Lower lobe of right lung (tissue), 2 donors: Measurements from ENCODE around the gene USP19. TPM values are rescaled to one million over a fixed set of nuclear protein-coding genes. Genes with fewer than 3 reads are reported as not detected.

Source experiments
- ATAC-seq, 2 donors: fragments of 200-7000 bp; cut with Tn5 transposase; one replicate each; pipeline ENCODE4 v1.9.1; 2020 to 2022; ENCODE audit warnings: mild to moderate bottlenecking in 2 of 2, moderate library complexity in 2 of 2
- DNase-seq: peaks from one replicate; pipeline ENCODE4 v3.0.0-alpha.2; 2020
- H3K27ac ChIP-seq: fragments of 200-600 bp; one replicate; pipeline ENCODE4 v1.8.0; 2022
- H3K27me3 ChIP-seq: fragments of 200-600 bp; one replicate; pipeline ENCODE4 v1.8.0; 2022; ENCODE audit warnings: low read depth
- H3K36me3 ChIP-seq: fragments of 200-600 bp; one replicate; pipeline ENCODE4 v1.8.0; 2022; ENCODE audit warnings: mild to moderate bottlenecking
- H3K4me1 ChIP-seq: fragments of 200-600 bp; one replicate; pipeline ENCODE4 v1.8.0; 2022
- H3K4me3 ChIP-seq: fragments of 200-600 bp; one replicate; pipeline ENCODE4 v1.8.0; 2022; ENCODE audit warnings: mild to moderate bottlenecking
- H3K9me3 ChIP-seq: fragments of 200-600 bp; one replicate; pipeline ENCODE4 v1.8.0; 2022
- intact Hi-C: fragments of 100-400 bp; cut with DNase I; formaldehyde crosslinking; loops from one replicate; pipeline ENCODE4 v1.11.0; 2022
- total RNA-seq: library from RNA; stranded (reverse); fragmentation: NEBNext Ultra II Directional; extraction: Animal tissue kit (Norgen Biotek cat#: 25700); gene quantifications from one replicate; pipeline ENCODE4 v1.2.1, GENCODE V29; 2021
- TF ChIP-seq, protein P1 (sequence below): fragments of 200-600 bp; IDR thresholded peaks from one replicate; pipeline ENCODE4 v1.8.0; 2022; ENCODE audit warnings: antibody characterized with exemption, mild to moderate bottlenecking
- donor health status: DM: no; HTN: yes; CAD: no; lungs with severe emphysema.

USP19 gene
- total RNA-seq, 1 donor from 2014 or later: 60.4 TPM

GRCh38 chr3:49108346-49108745 lies 12.3 kb downstream of the USP19 start:
- Histone ChIP-seq H3K27ac (no peak overlapping the region), H3K4me1 (peaks cover 19% of the 10 kb centered on the region), H3K36me3 (peaks cover 64% of the 10 kb centered on the region), H3K9me3 (no peaks in the 10 kb centered on the region), H3K27me3 (no peaks in the 10 kb centered on the region), H3K4me3 (no peak overlapping the region)
- ATAC-seq (no peak), DNase-seq (no peak)
- TF ChIP-seq, protein P1, sequence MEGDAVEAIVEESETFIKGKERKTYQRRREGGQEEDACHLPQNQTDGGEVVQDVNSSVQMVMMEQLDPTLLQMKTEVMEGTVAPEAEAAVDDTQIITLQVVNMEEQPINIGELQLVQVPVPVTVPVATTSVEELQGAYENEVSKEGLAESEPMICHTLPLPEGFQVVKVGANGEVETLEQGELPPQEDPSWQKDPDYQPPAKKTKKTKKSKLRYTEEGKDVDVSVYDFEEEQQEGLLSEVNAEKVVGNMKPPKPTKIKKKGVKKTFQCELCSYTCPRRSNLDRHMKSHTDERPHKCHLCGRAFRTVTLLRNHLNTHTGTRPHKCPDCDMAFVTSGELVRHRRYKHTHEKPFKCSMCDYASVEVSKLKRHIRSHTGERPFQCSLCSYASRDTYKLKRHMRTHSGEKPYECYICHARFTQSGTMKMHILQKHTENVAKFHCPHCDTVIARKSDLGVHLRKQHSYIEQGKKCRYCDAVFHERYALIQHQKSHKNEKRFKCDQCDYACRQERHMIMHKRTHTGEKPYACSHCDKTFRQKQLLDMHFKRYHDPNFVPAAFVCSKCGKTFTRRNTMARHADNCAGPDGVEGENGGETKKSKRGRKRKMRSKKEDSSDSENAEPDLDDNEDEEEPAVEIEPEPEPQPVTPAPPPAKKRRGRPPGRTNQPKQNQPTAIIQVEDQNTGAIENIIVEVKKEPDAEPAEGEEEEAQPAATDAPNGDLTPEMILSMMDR: no peak
- intact Hi-C loops: no loop called here

DNA sequence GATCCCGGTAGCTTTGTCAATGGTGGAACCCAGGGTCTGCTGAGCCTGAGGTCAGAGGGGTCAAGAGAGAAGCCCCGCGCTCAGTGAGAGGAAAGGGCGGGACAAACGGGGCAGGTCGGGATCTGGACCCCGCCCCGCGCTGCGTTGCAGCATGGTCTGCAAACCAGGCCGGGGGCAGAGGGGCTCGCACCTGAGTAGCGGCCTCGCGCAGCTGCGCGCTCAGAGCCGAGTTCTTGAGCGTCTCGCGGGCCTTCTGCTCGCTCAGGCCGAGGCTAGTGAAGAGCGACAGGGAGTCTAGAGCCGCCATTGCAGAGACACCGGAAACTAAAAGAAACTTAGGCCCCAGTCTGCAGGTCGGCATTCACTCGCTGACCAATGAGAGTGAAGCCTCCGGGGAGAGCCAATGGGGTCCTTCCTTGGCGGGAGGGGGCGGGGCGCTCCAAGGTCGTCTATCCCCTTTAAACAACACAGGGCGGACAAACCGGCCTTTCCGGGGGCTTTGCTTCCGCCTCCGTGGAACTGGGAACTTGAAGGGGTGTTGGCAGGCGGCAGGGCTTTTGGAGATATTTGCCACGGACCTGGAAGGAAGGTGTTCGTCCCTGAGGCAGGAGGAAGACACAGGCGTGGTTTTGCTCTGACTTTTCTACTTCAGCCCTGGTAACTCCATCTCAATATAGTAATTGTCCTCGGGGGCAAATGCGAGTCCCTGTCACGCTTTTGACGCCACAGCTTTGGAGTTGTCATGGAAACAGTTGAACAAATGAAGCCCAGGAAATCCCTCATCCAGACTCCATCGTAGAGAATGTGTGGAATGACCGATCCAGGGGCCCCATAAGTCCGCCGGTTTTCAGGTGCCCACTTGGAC lies 16.0 kb downstream of the USP19 start, which contains the start of gene QARS1:
Gene QARS1 (minus strand): TSS at position 331 of the 865 bp plus-strand sequence. CDS start 24 bp downstream, at position 307.
- DNase-seq: peak; percentile 94
- Histone ChIP-seq H3K27me3 (no peaks in the 10 kb centered on the region), H3K36me3 (peaks cover 64% of the 10 kb centered on the region), H3K4me3 (peak within 1 kb of the TSS; percentile 99), H3K4me1 (peaks cover 27% of the 10 kb centered on the region), H3K27ac (peak within 1 kb of the TSS; percentile 92), H3K9me3 (no peaks in the 10 kb centered on the region)
- TF ChIP-seq, protein P1: no peak
- intact Hi-C loops: no loop called here
- peak; percentile 97 to 99 for ATAC-seq

- peak overlapping the region; percentile 92 for H3K27ac ChIP-seq
- H3K27me3 ChIP-seq: no peaks in the 10 kb centered on the region
- ATAC-seq: no peak
- TF ChIP-seq, protein P1: no peak
- intact Hi-C loops: no loop called here
- no peaks in the 10 kb centered on the region for H3K9me3 ChIP-seq
- no peak for DNase-seq
- peaks cover 27% of the 10 kb centered on the region for H3K4me1 ChIP-seq
- peak overlapping the region; percentile 99 for H3K4me3 ChIP-seq
- peaks cover 64% of the 10 kb centered on the region for H3K36me3 ChIP-seq
These were observed 16.6 kb downstream of the USP19 start for GRCh38 chr3:49104052-49104426.

GRCh38 chr3:49100046-49100615 lies 20.5 kb downstream of the USP19 start:
- DNase-seq (peak; percentile 13), ATAC-seq (no peak)
- H3K4me1 ChIP-seq: peaks cover 21% of the 10 kb centered on the region
- TF ChIP-seq, protein P1: no peak
- H3K9me3 ChIP-seq: no peaks in the 10 kb centered on the region
- H3K36me3 ChIP-seq: peaks cover 66% of the 10 kb centered on the region
- H3K27ac ChIP-seq: no peak overlapping the region
- intact Hi-C loops: no loop called here
- H3K4me3 ChIP-seq: no peak overlapping the region
- H3K27me3 ChIP-seq: no peaks in the 10 kb centered on the region

DNA sequence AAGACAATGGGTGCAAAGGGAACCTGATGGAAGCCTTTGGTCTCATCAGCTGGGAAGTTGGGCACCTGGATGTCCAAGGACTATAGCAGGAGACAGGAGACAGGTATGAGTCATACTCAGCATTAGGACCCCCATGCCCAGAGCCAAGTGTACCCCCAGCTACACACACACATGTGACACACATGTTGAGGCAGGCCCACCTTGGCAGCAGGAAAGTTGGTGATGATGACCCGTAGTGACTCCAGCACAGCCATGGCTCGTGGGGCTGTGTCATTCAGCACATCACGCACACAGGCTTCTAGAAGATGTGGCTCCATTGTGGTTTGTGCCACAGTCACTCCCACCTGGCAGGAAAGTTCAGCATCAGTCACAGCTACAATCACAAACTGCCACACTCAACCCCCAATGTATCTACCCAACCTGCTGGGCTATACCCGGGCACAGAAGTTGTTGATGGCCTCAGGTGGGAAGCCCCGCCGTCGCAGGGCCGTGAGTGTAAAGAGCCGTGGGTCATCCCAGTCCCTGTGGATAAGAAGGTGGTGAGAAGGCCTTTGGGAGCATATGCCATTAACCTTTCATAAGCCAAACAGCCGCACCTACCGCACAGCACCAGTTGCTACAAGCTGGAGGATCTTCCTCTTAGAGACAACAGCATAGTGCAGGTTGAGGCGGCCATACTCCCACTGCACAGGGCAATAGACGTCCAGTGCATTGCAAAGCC lies 21.6 kb downstream of the USP19 start:
- peak; percentile 34 for DNase-seq
- Histone ChIP-seq H3K4me1 (peaks cover 24% of the 10 kb centered on the region), H3K4me3 (no peak overlapping the region), H3K27ac (no peak overlapping the region), H3K9me3 (no peaks in the 10 kb centered on the region), H3K36me3 (peaks cover 66% of the 10 kb centered on the region), H3K27me3 (no peaks in the 10 kb centered on the region)
- no peak for ATAC-seq
- intact Hi-C loops: no loop called here
- TF ChIP-seq, protein P1: no peak
